GM21825 (cell line): ENCODE data around the gene PRKN.

ENCODE experiments used
- ATAC-seq: cut with Tn5 transposase; IDR thresholded peaks from one replicate; pipeline ENCODE4 v1.9.1; 2021; ENCODE audit warnings: mild to moderate bottlenecking, moderate library complexity; ENCODE audit not compliant: unreplicated experiment

Gene PRKN

DNA sequence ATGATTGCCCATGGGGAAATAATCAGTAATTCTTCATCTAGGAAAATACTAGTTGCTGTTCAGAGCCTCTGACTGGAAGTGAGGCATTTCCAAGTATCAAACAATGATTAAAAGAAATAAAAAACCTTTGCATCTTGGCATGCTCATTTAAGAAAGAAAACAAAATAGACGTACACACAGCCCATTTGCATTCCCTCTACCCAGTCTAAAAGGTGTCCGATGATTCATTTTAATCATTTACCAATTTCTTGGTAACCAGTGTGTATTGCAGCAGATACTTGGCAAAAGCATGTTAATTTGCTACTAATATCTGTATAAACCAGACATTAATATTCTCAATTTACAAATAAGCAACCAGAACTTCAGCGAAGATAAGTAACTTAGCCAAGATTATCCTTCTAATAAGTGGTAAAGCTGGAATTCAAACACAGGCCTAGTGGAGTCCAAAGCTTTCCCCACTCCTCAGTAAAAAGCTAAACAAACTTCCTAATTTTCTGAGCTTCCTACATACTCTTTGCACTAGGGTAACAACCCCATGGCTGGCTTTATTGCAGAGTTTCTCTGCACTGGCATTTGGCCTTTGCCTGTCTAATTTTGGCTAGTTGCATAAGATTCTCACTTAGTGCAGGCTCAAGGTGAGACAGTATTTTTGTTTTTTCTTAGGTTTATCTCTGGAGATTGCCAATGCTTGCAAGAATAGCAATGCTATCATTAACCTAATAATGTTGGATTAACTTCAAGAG, 338.1 kb downstream of the PRKN start:
- no peak for ATAC-seq

DNA sequence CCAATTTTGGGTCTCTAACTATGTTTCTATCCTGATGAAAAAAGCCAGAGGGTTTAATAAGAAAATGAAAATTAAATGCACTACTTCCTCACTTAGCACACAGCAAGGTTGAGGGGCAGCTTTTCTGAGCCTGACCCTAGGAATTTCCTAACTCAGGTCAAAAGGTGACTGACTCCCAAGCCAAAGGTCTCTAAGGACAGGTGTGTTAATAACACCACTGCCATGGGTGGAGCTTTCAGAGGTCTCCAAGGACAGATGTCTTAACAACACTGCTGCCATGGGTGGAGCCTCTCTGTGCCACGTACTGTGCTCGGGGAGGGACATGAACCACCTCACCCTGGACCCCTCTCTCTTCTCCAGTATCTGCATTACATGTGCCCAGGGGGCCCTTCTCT, 339.2 kb downstream of the PRKN start:
- ATAC-seq, result no peak

DNA sequence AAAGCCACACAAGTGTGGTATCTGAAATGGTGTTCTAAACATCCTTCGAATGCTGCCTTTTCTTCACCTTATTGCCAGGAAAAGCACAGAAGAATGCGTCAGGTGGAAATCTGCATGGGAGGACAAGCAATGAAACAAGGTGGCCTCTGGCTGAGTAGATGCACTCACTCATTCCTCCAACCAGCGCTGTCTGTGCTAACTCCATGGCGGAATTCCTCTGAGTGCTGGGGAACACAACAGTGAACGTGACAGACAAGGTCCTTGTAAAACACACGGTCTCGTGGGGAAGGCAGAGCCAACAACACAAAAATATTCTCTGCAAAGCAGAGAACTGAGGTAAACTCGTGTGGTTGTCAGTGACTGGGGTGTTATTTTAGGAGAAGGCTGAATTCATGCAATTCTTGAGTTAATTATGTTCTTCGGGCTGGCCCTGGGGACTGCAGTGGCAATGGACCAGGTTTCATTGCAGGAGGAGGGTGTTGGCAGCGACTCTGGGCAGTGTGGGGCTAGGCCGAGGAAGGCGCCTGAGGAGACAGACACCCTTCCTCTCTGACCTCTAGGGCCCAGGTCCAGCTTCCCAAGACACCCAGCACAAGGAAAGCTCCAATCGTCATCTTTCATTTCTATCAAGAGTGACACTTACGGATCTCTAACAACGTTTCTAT, 339.7 kb downstream of the PRKN start:
- no peak for ATAC-seq

DNA sequence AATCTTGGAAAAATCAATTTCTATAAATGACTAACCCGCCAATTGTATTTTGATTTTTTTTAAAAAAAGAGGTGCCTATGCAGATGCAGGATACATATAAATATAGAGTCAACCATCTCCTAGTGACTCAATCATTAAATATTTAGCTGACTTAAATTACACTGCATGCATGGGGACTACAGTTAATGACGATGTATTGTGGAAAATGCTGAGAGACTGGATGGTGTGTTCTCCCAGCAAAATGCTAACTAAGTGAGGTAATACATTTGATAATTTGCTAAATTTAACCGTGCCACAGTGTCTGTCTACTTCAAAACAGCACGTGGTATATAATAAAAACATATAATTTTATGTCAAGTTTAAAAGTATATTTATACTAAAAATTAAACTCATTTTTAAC, 341.6 kb downstream of the PRKN start:
- ATAC-seq, result no peak

DNA sequence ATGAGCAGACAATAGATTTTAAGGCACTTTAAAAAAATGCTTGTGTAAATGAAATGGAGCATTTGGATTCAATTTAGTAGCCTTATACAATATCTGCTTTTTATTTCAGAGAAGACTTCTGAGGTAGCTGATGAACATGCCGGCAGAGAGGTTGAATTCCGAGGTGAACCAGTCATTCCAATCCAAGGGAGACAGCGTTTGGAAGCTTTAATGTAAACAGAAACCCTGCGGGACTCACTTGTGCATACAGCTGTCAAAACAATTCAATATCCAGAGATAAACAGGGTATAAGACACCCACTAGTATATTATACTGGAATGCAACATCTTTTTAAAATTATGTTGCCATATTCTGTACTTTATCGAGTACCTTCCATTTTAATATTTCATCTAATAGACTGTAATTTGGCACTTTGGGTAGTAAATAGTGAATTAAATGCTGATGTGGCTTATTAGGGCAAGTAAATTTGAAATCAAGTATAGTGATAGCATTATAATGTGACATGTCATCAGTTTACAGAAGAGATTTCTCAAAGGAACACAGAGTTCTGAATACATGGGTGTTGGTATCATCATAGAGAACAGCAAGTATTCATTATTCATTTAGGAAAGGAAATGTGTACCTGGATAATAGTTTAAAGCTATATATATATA, 347.7 kb downstream of the PRKN start:
- no peak for ATAC-seq

DNA sequence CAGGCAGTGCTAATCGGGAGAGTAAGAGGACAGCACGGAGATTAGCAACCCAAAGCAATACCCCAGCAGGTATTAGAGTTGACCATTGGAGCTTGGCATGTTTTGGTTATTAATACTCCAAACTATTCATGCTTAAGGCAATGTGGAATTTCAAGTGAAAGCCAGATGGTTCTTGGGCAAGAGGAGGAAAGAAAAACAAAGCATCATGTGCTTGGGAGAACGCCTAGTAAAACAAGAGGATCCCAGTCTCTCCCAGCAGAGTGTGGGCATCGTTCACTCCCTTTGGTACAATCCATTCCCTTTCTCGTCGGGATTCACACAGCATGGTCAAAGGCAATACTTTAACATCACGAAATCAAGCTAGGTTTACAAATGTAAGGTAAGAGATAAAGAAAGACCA, 349.8 kb downstream of the PRKN start:
- ATAC-seq, result no peak

DNA sequence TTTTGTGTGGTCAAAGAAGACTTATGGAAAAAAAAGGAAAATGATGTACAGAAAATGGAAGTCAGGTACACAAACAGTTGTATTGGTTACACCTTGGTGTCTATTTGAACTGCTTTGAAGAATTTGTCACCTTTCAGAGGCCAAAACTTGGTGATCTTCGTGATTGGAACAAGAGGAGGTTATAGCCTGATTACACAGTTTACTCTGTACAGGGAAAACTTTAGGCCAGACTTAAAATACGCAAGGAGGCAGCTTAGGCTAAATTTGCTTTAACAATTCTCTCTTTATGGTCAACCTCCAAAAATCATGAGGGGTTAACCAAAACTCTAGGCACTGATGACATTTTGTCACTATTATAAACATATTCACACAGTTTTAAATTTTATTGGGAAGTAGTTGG, 353.7 kb downstream of the PRKN start:
- no peak for ATAC-seq

DNA sequence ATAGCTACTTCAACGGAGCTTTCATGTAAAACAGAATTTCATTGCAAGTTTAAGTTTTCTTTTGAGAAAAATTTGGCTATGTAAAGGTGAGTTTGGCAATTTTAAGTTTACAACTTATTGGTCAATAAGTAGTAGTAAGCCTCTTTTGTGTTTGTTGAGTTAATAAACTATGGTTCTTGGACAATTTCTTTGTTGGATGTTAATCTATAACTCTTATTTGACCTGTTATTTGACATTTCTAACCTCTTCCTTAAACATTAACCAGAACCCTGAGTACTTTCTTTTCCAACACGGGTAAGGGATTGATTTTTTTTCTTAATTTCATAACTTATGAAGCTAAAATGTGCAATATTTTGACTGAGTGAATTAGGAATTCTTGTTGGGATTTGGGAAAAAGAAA, 354.4 kb downstream of the PRKN start:
- ATAC-seq, result no peak

DNA sequence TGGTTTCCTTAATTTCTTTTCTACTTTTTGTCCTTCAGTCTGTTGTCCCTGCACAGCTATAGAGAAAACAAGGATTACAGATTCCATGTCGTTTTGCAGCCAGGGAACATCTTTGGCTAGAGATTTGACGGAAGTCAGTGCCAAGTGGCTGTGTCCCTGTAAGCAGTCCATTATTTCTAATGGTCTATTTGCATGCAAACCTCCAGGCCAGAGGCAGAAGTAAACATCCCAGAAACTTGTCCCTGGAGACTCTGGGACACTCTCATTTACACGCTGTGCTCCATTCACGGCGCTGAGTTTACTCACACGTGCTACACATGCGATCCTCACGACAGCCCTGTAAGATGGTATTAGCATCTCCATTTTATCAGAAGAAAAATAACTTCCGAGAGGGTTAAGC, 355.5 kb downstream of the PRKN start:
- ATAC-seq, result no peak

DNA sequence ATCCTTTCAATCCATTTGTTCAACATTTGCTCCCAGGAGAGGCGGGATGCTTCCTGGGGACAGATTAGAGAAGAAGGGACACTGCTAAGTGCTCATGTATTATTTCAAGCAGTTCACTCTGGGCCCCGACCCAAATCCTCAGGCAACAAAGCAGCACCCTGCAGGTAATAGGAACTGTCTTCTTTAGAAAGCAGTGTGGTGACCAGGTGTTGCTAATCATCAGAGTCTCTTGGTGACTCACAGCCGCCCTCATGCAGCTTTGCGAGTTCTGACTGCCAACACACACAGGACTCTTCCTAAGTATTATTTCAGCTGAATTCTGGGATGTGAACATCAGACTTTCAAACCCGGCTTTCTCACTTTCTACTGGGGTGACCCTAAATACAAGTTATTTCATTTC, 356.4 kb downstream of the PRKN start:
- no peak for ATAC-seq

DNA sequence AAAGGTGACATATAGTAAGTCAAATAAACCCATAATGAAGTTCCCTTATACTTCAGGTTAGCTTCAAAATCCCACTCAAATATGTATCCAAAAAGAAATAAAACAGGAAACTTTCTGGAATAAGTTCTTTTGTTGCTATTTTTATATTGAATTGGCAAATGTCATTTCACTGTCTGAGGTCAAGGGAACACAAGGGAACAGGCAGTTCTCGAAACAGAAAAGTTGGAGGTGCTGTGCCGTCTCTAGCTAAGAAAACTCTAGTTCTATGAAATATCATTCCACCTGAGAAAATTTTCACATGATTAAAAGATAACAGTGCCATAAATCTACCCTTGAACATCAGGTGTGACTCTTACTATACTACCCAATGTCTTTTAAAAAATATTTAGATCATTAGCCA, 358.5 kb downstream of the PRKN start:
- no peak for ATAC-seq

DNA sequence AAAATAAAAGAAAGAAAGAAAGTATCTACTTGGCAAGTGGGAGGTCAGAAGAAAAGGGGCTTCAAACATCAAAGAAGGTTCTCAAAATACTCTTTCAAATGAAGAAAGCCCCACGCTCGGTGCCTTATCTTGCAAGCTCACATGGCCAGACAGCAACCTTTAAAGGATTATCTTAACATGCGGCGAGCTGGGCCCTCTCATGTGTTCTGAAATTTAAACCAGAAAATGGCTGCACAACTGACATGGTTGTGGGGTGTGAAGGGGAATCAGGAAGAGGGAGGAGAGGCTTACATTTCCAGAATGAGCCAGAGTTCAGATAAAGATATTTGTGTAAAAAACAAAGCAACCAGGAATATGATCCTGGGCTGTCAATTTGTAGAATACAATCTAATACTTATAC, 363.1 kb downstream of the PRKN start:
- ATAC-seq, result no peak

DNA sequence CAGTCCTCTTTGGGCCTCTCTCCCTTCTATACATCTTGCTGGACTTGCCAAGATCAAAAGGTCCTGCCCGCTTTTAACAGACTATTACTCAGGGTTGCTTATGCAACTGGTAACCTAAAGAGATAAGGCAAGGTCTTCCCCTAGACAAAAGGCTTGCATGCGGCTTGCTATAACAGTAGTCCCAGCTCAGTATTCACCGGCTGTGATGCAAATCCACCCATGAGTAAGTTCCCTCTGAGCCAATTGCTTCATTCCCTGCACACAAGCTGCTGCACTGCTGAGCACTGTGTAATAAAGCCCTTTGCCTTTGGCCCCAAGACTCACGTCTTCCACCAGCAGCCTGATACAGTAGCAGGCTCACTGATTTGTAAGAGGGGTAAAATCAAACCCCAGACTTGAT, 363.8 kb downstream of the PRKN start:
- ATAC-seq, result no peak

DNA sequence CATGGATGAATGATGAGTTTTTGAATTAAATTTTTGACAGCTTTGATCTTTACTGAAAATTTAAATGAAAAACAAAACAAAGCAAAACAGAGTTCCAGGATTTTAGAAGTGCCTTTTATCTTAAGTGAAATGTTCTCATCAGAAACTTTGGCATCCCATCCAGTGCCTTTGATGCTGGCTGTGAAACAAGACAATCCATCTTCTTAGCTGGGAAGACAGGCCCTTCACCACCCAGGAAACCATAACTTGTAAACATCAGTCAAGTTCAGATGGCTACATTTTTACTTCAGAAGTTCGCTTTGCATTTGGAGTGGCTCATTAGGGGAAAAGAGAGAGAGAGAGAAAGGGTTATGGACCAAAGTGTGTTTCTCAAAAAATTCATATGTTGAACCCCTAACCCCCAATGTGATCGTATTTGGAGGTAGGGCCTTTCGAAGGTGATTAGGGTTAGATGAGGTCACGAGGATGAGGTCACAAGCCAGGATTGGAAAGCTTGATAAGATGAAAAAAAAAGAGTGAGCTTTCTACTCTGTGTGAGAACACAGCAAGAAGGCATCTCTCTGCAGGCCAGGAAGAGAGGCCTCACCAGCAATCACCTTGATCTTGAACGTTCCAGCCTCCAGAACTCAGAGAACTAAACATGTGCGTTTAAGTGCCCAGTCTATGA, 366.5 kb downstream of the PRKN start:
- no peak for ATAC-seq

DNA sequence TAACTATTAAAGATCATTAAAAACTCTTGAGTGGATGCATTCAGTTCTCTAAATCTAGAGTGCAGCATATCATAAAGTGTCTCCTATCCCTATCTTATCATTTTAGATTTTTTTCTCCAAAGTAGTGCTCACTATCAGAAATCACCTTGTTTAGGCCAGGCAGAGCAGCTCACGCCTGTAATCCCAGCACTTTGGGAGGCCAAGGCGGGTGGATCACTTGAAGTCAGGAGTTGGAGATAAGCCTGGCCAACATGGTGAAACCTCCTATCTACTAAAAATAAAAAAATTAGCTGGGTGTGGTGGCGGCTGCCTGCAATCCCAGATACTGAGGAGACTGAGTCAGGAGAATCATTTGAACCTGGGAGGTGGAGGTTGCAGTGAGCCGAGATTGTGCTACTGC, 368.9 kb downstream of the PRKN start:
- ATAC-seq, result no peak

DNA sequence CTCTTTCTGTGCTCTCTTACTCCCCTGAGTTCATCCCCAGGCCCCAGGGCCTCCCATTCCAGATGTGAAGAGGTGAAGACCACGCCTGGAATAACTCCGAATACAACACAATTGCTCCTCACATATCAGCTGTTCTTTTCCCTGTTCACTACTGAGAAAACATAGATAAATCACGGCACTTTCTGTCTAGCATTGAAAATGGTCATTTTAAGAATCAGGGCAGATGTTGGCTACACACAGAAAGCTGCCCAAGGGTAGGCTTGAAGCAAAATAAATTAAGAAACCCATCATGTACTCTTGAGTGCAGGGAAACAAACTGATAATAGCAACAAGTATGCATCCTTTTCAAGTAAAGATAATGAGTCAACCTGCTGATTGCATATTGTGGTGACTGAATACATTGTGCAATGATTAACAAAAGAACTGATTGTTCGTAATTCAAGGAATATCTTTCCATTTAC, 382.5 kb downstream of the PRKN start:
- no peak for ATAC-seq

DNA sequence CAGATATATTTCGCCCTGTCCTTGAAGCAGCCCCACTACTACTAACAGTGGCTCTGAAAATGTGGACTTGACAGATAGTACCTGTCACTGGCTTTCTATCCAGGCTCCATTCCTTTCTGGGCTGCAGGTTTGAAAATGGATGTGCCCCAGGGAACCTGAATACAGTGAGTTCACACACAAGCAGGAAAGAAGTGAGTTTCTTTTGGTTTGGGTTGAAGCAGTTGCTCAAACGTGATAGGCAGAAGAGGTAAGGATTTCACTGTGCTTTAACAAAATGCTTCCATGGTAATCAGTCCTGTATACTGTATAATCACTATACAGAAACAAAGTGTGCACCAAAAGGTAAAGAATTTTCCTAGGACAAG, 382.9 kb downstream of the PRKN start:
- ATAC-seq, result no peak

DNA sequence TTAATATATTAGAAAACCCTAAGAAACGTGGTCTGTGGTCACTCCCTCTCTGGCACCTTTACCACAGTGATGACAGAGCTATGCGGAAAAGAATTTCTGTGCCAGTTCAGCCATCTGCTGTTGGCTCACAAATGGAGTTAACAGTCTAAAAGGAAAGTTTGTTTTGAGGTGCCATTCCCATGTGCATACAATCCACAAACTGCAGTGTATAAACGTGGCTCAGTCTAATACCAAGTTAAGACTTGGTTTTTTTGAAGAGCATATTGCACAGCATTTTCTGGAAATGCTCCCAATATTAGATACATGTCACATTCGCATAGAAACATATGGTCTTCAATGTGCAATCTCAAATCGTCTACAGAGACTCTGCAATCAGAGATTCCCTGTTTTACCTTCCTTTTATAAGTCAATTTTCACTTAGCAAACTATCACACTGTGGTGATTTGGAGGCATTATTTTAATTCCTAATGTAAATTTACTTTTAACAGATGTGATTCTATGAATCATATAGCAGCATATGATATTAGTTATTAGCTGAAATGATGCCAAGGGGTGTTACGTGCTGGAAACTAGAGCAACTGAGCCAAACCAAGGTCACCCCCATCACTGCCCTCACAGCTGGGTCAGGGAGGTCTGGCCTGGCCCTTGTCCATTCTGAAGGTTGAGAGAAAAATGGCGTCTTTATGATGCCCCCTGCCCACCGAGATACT, 383.5 kb downstream of the PRKN start:
- no peak for ATAC-seq

DNA sequence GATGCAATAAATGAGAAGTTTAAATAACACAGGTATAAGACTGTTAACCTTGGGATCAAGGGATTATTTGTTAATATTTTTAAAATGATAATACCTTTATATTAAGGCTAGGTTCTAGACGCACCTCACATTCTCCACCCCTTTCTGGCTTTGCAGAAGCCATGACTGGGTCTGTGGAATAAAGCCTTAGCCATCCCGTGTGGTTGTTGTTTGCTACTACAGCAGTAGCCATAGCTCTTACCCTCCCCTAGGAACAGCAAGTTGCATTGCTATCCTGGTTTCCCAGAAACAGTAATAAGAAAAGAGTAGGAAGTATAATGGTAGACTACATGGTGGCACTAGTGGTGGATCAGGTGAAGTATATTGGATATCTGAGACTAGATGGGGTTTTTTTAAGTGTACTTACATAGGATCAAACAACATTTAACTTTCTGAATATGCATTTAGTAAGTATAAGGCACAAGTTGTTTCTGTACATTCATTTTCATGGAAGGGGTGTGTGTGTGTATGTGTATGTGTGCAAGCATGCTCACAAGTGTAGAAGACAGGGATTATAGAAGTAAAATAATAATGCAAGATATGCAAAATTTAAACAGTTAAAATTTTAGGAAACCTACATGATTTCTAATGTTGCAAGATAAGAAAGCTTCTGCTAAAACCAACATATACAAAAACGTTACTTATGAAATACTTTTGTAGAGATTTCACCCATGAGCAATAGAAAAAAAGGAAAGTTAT, 384.2 kb downstream of the PRKN start:
- ATAC-seq, result no peak

DNA sequence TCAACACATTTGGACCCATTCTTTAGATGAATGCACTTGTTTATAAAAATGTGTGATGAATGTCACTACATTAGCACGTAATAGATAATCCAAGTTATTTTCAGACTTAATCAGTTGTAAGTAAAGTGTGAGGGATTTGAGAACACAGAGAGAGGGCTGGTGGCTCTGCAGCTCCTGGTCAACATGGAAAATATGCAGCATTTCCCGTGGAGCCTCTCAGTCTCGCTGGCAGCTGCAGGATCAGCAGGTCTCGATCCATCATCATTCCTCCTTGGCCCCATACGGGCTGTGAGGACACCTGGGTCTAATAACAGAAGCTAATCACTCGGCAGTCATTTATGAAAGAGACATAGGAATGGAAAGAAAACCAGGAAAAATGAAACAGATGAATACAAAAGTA, 390.2 kb downstream of the PRKN start:
- no peak for ATAC-seq
